SK-N-SH (cell line): Measurements from ENCODE around the gene EVPL. TPM values are rescaled to one million over a fixed set of nuclear protein-coding genes. Genes with fewer than 3 reads are reported as not detected.

Source experiments
- CTCF ChIA-PET: fragments of 300-600, 350-600 bp; formaldehyde crosslinking; extraction: SDS; loops from one replicate; lab custom pipeline; 2021; lab: Yijun Ruan, JAX
- POLR2A ChIA-PET: fragments of 350-600 bp; sonication (Branson Sonifier 250); formaldehyde crosslinking; extraction: SDS; loops from one replicate; lab custom pipeline; 2020; ENCODE audit warnings: antibody characterized with exemption, inconsistent platforms; lab: Yijun Ruan, JAX
- DNase-seq: peaks from one replicate; pipeline ENCODE4 v3.0.0; 2012
- H2AFZ ChIP-seq: fragments of 200-600 bp; sonication (generic); 2 replicates; pipeline ENCODE4 v1.8.1; 2016; ENCODE audit warnings: antibody characterized with exemption, mild to moderate bottlenecking, low read depth
- H3F3A ChIP-seq: fragments of 200-600 bp; sonication (generic); replicated peaks from 2 replicates; pipeline ENCODE3; 2016; ENCODE audit warnings: antibody characterized with exemption, mild to moderate bottlenecking; ENCODE audit not compliant: insufficient read depth
- H3K27ac ChIP-seq, 2 experiments: fragments of 200-500 bp in 1 of 2; fragments of 200-600 bp in 1 of 2; sonication (Bioruptor generic) in 1 of 2; sonication (generic), shearing (Covaris generic) in 1 of 2; 2 replicates each; pipeline versions ENCODE4 v1.5.1 to v1.6.1; 2014 to 2016; ENCODE audit warnings: low read depth in 2 of 2, inconsistent platforms in 1 of 2, low read length in 1 of 2, mild to moderate bottlenecking in 1 of 2, mixed read lengths in 1 of 2
- H3K27me3 ChIP-seq: fragments of 200-600 bp; sonication (generic), shearing (Covaris generic); 2 replicates; pipeline ENCODE4 v1.6.1; 2016; ENCODE audit warnings: mixed run types; ENCODE audit not compliant: insufficient read depth
- H3K36me3 ChIP-seq, 2 experiments: fragments of 200-500 bp in 1 of 2; fragments of 200-600 bp in 1 of 2; sonication (Bioruptor generic) in 1 of 2; sonication (generic) in 1 of 2; replicated peaks in 1 of 2; 2 replicates each; pipeline versions ENCODE3 to v1.5.1; 2014 to 2016; ENCODE audit warnings: low read length in 1 of 2, mild to moderate bottlenecking in 1 of 2; ENCODE audit not compliant: insufficient read depth in 2 of 2, control insufficient read depth in 1 of 2
- H3K4me1 ChIP-seq, 2 experiments: fragments of 200-500 bp in 1 of 2; fragments of 200-600 bp in 1 of 2; sonication (Bioruptor generic) in 1 of 2; sonication (generic), shearing (Covaris generic) in 1 of 2; 2 replicates each; pipeline versions ENCODE4 v1.5.1 to v1.6.1; 2014 to 2016; ENCODE audit warnings: low read depth in 1 of 2, low read length in 1 of 2, mixed run types in 1 of 2; ENCODE audit not compliant: insufficient read depth in 2 of 2, control insufficient read depth in 1 of 2
- H3K4me2 ChIP-seq: fragments of 200-600 bp; sonication (generic), shearing (Covaris generic); 2 replicates; pipeline ENCODE4 v1.6.1; 2017; ENCODE audit warnings: mixed run types
- H3K4me3 ChIP-seq, 2 experiments: fragments of 200-500 bp in 1 of 2; fragments of 200-600 bp in 1 of 2; sonication (Bioruptor generic) in 1 of 2; sonication (generic), shearing (Covaris generic) in 1 of 2; 2 replicates each; pipeline versions ENCODE4 v1.5.1 to v1.8.1; 2014 to 2016; ENCODE audit warnings: low read depth in 2 of 2, inconsistent platforms in 1 of 2, low read length in 1 of 2, mild to moderate bottlenecking in 1 of 2, mixed read lengths in 1 of 2, moderate library complexity in 1 of 2
- H3K79me2 ChIP-seq: fragments of 200-600 bp; sonication (generic); 2 replicates; pipeline ENCODE4 v1.8.1; 2017; ENCODE audit warnings: mild to moderate bottlenecking; ENCODE audit not compliant: insufficient read depth
- H3K9ac ChIP-seq: fragments of 200-600 bp; sonication (generic); 2 replicates; pipeline ENCODE4 v1.6.1; 2017; ENCODE audit warnings: mixed run types
- H3K9me2 ChIP-seq: fragments of 200-600 bp; sonication (generic); 2 replicates; pipeline ENCODE4 v1.6.1; 2017; ENCODE audit warnings: mixed run types
- H3K9me3 ChIP-seq: fragments of 200-600 bp; sonication (generic); 2 replicates; pipeline ENCODE4 v1.6.1; 2017; ENCODE audit warnings: mixed run types, mild to moderate bottlenecking, moderate library complexity
- H4K20me1 ChIP-seq: fragments of 200-600 bp; sonication (generic); 2 replicates; pipeline ENCODE4 v1.6.1; 2017; ENCODE audit warnings: mild to moderate bottlenecking, mixed run types; ENCODE audit not compliant: insufficient read depth
- CHD2 ChIP-seq: fragments of 150-350 bp; IDR thresholded peaks from 2 replicates; pipeline ENCODE4 v1.6.1; 2018; ENCODE audit warnings: low read length; ENCODE audit not compliant: partially characterized antibody
- EZH2phosphoT487 ChIP-seq: fragments of 200-600 bp; sonication (generic); IDR thresholded peaks from 2 replicates; pipeline ENCODE4 v1.6.1; 2017; ENCODE audit warnings: low read depth, mixed run types, mild to moderate bottlenecking, antibody characterized with exemption, moderate library complexity, borderline replicate concordance
- FOSL2 ChIP-seq: IDR thresholded peaks from 2 replicates; pipeline ENCODE4 v1.4.0; 2012; ENCODE audit warnings: low read depth, mild to moderate bottlenecking, moderate library complexity, borderline replicate concordance
- FOXM1 ChIP-seq: IDR thresholded peaks from 2 replicates; pipeline ENCODE4 v1.4.0; 2012; ENCODE audit warnings: low read depth, mild to moderate bottlenecking
- GABPA ChIP-seq: IDR thresholded peaks from 2 replicates; pipeline ENCODE4 v1.4.0; 2012; ENCODE audit warnings: low read depth, mild to moderate bottlenecking
- GATA2 ChIP-seq: sonication (generic); formaldehyde crosslinking; IDR thresholded peaks from 2 replicates; pipeline ENCODE4 v1.5.0; 2020; ENCODE audit warnings: mild to moderate bottlenecking, missing genetic modification reagents
- MEF2A ChIP-seq: IDR thresholded peaks from 2 replicates; pipeline ENCODE4 v1.4.0; 2012; ENCODE audit warnings: low read depth, borderline replicate concordance
- PBX3 ChIP-seq: IDR thresholded peaks from 2 replicates; pipeline ENCODE4; 2012
- RCOR1 ChIP-seq: fragments of 150-350 bp; IDR thresholded peaks from 2 replicates; pipeline ENCODE4 v1.6.1; 2017; ENCODE audit warnings: antibody characterized with exemption, low read length
- RFX5 ChIP-seq: IDR thresholded peaks from 2 replicates; pipeline ENCODE4 v1.6.1; 2012; ENCODE audit warnings: mild to moderate bottlenecking, improper control_type of control experiment, low read length
- SIN3A ChIP-seq: IDR thresholded peaks from 2 replicates; pipeline ENCODE4 v1.6.1; 2012; ENCODE audit warnings: low read depth, mild to moderate bottlenecking, low read length, moderate library complexity, borderline replicate concordance
- TAF1 ChIP-seq: IDR thresholded peaks from 2 replicates; pipeline ENCODE4 v1.6.1; 2012; ENCODE audit warnings: low read depth, mild to moderate bottlenecking, low read length, moderate library complexity, borderline replicate concordance
- TCF12 ChIP-seq: IDR thresholded peaks from 2 replicates; pipeline ENCODE4 v1.4.0; 2012
- TEAD4 ChIP-seq: IDR thresholded peaks from 2 replicates; pipeline ENCODE4 v1.4.0; 2012; ENCODE audit warnings: mild to moderate bottlenecking, borderline replicate concordance; ENCODE audit not compliant: insufficient read depth
- YY1 ChIP-seq: IDR thresholded peaks from 2 replicates; pipeline ENCODE4 v1.4.0; 2012; ENCODE audit warnings: low read depth, mild to moderate bottlenecking
- ZBTB33 ChIP-seq: IDR thresholded peaks from 2 replicates; pipeline ENCODE4 v1.4.0; 2012; ENCODE audit warnings: low read depth, borderline replicate concordance
- WGBS: methylation state at CpG from one replicate; pipeline ENCODE4 v1.1.6; 2017; ENCODE audit warnings: low lambda C conversion rate; 5-methylcytosine and 5-hydroxymethylcytosine counted together
- polyA plus RNA-seq, 3 experiments: library from polyadenylated mRNA; depleted of rRNA; stranded (reverse); fragments of >200 nt; gene quantifications; 2 replicates each; pipeline ENCODE4 v1.2.3, GENCODE V29; 2012
- TF ChIP-seq, protein P1 (sequence below): fragments of 150-350 bp; IDR thresholded peaks from 2 replicates; pipeline ENCODE4 v1.6.1; 2016; ENCODE audit warnings: mild to moderate bottlenecking, low read depth, low read length
- TF ChIP-seq, protein P2 (sequence below): IDR thresholded peaks from 2 replicates; pipeline ENCODE4 v1.4.0; 2012; ENCODE audit warnings: low read depth, borderline replicate concordance

The EVPL gene
- polyA plus RNA-seq, 1 of the 3 experiments (the other 2 are of a cell fraction) = 0.23 TPM

GRCh38 chr17:76025294-76025693 lies 1.8 kb downstream of the EVPL start:
- 81% methylated on average over 12 of the region's 12 CpGs for WGBS
- no peaks in the 10 kb centered on the region for H4K20me1 ChIP-seq
- no peaks in the 10 kb centered on the region for H3K9me3 ChIP-seq
- POLR2A ChIA-PET = no interaction called here
- H3K4me3 ChIP-seq = no peak overlapping the region
- no peaks in the 10 kb centered on the region for H3K27me3 ChIP-seq
- H2AFZ ChIP-seq = no peak overlapping the region
- TF ChIP-seq FOXM1 (no peak), TEAD4 (no peak), TAF1 (no peak), PBX3 (no peak), SIN3A (no peak), GABPA (no peak), MEF2A (no peak), CHD2 (no peak)
- TF ChIP-seq, protein P1, sequence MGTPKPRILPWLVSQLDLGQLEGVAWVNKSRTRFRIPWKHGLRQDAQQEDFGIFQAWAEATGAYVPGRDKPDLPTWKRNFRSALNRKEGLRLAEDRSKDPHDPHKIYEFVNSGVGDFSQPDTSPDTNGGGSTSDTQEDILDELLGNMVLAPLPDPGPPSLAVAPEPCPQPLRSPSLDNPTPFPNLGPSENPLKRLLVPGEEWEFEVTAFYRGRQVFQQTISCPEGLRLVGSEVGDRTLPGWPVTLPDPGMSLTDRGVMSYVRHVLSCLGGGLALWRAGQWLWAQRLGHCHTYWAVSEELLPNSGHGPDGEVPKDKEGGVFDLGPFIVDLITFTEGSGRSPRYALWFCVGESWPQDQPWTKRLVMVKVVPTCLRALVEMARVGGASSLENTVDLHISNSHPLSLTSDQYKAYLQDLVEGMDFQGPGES = no peak
- peaks cover 14% of the 10 kb centered on the region for H3F3A ChIP-seq
- H3K9ac ChIP-seq = no peak overlapping the region
- no peak overlapping the region for H3K4me2 ChIP-seq
- no peaks in the 10 kb centered on the region for H3K36me3 ChIP-seq
- H3K79me2 ChIP-seq = no peaks in the 10 kb centered on the region
- no peak for DNase-seq
- no peaks in the 10 kb centered on the region for H3K9me2 ChIP-seq
- CTCF ChIA-PET = interaction anchor here (0.7 to 1.6 kb wide), 5 partner anchors 11 to 255 kb away, joined by 3 to 14 read pairs (median 4); partner anchors contain the start of gene CDK3
- H3K4me1 ChIP-seq = peaks cover 9 to 13% of the 10 kb centered on the region in 2 experiments; a peak in 3 of 4 replicates
- no peak overlapping the region for H3K27ac ChIP-seq

GRCh38 chr17:76024353-76024752 lies 2.8 kb downstream of the EVPL start:
- Histone ChIP-seq H3K9me3 (no peaks in the 10 kb centered on the region), H2AFZ (no peak overlapping the region), H4K20me1 (no peaks in the 10 kb centered on the region), H3K36me3 (no peaks in the 10 kb centered on the region), H3K4me1 (peaks cover 2 to 7% of the 10 kb centered on the region in 2 experiments; a peak in 3 of 4 replicates), H3K27me3 (no peaks in the 10 kb centered on the region), H3F3A (peaks cover 9% of the 10 kb centered on the region), H3K9me2 (no peaks in the 10 kb centered on the region), H3K79me2 (no peaks in the 10 kb centered on the region), H3K9ac (no peak overlapping the region)
- WGBS = 91% methylated on average over 8 of the region's 9 CpGs
- CTCF ChIA-PET = interaction anchor here (0.7 to 1.5 kb wide), 3 partner anchors 11 to 19 kb away, joined by 3 to 6 read pairs (median 3); no protein-coding TSS in a partner anchor
- no peak for TF ChIP-seq FOSL2
- TF ChIP-seq TCF12 = no peak
- TF ChIP-seq, protein P2, sequence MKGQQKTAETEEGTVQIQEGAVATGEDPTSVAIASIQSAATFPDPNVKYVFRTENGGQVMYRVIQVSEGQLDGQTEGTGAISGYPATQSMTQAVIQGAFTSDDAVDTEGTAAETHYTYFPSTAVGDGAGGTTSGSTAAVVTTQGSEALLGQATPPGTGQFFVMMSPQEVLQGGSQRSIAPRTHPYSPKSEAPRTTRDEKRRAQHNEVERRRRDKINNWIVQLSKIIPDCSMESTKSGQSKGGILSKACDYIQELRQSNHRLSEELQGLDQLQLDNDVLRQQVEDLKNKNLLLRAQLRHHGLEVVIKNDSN = no peak
- TF ChIP-seq ZBTB33 = no peak
- no peak for TF ChIP-seq EZH2phosphoT487
- no peak for TF ChIP-seq YY1
- no peak for TF ChIP-seq GATA2 (CRISPR knock-in tag)
- no peak for TF ChIP-seq RCOR1
- TF ChIP-seq GABPA = no peak
- TF ChIP-seq MEF2A = no peak
- TF ChIP-seq RFX5 = no peak
- TF ChIP-seq, all 33 proteins: peak for 0
- no peak overlapping the region for H3K4me2 ChIP-seq
- POLR2A ChIA-PET = no interaction called here
- DNase-seq = no peak
- no peak overlapping the region for H3K4me3 ChIP-seq
- H3K27ac ChIP-seq = no peak overlapping the region
